ENCODE data around the gene TGFBR2. TPM values are rescaled to one million over a fixed set of nuclear protein-coding genes. Genes with fewer than 3 reads are reported as not detected.
"Not testable (repeated sequence)": the region's sequence is repeated elsewhere in the genome, so short reads cannot be mapped to it uniquely, and the experiment has no call there.

Gene TGFBR2
- total RNA-seq, 1 donor from 2014 or later, result 177 TPM

- no peak for DNase-seq (ENCODE audit: low spot score)
These were observed 51.5 kb downstream of the TGFBR2 start for GRCh38 chr3:30657914-30658313.

GRCh38 chr3:30658328-30659052, 52.1 kb downstream of the TGFBR2 start:
- DNase-seq (ENCODE audit: low spot score), result no peak

GRCh38 chr3:30659270-30660130, 53.1 kb downstream of the TGFBR2 start:
- no peak for DNase-seq (ENCODE audit: low spot score)

GRCh38 chr3:30660136-30660535, 53.7 kb downstream of the TGFBR2 start:
- no peak for DNase-seq (ENCODE audit: low spot score)

GRCh38 chr3:30660656-30661055, 54.3 kb downstream of the TGFBR2 start:
- no peak for DNase-seq (ENCODE audit: low spot score)

- DNase-seq (ENCODE audit: low spot score), result no peak
These were observed 54.9 kb downstream of the TGFBR2 start for GRCh38 chr3:30661098-30661873.

GRCh38 chr3:30662836-30663235, 56.4 kb downstream of the TGFBR2 start:
- DNase-seq (ENCODE audit: low spot score), result no peak

- no peak for DNase-seq (ENCODE audit: low spot score)
These were observed 57.3 kb downstream of the TGFBR2 start for GRCh38 chr3:30663533-30664241.

GRCh38 chr3:30664459-30664858, 58.1 kb downstream of the TGFBR2 start:
- DNase-seq (ENCODE audit: low spot score), result no peak

- DNase-seq (ENCODE audit: low spot score), result no peak
These were observed 58.5 kb downstream of the TGFBR2 start for GRCh38 chr3:30664884-30665283.

- DNase-seq (ENCODE audit: low spot score), result no peak
These were observed 59.1 kb downstream of the TGFBR2 start for GRCh38 chr3:30665539-30665938.

GRCh38 chr3:30666572-30667279, 60.3 kb downstream of the TGFBR2 start:
- no peak for DNase-seq (ENCODE audit: low spot score)

GRCh38 chr3:30667280-30667651, 60.9 kb downstream of the TGFBR2 start:
- DNase-seq (ENCODE audit: low spot score), result no peak

- no peak for DNase-seq (ENCODE audit: low spot score)
These were observed 61.7 kb downstream of the TGFBR2 start for GRCh38 chr3:30668051-30668609.

GRCh38 chr3:30669360-30669934, 63.0 kb downstream of the TGFBR2 start:
- DNase-seq (ENCODE audit: low spot score), result not testable (repeated sequence)

- no peak for DNase-seq (ENCODE audit: low spot score)
These were observed 63.9 kb downstream of the TGFBR2 start for GRCh38 chr3:30670292-30670691.

GRCh38 chr3:30671527-30672286, 65.3 kb downstream of the TGFBR2 start:
- DNase-seq (ENCODE audit: low spot score), result no peak

GRCh38 chr3:30672287-30672735, 65.9 kb downstream of the TGFBR2 start:
- no peak for DNase-seq (ENCODE audit: low spot score)

- no peak for DNase-seq (ENCODE audit: low spot score)
These were observed 66.6 kb downstream of the TGFBR2 start for GRCh38 chr3:30672959-30673358.

Measured in ureter (tissue), 1 donor.